GM23338 (cell line): ENCODE measurements around the gene TAAR5. TPM values are rescaled to one million over a fixed set of nuclear protein-coding genes. Genes with fewer than 3 reads are reported as not detected.

Source experiments
- ATAC-seq: fragments of 200-7000 bp; cut with Tn5 transposase; 3 replicates; pipeline ENCODE4 v1.9.1; 2020
- DNase-seq: peaks from one replicate; pipeline ENCODE4 v3.0.0-alpha.2; 2015; ENCODE audit warnings: low spot score
- H2AFZ ChIP-seq: fragments of 200-600 bp; sonication (generic); 2 replicates; pipeline ENCODE4 v1.8.0; 2016; ENCODE audit warnings: antibody characterized with exemption, mild to moderate bottlenecking, moderate library complexity
- H3F3A ChIP-seq: fragments of 200-600 bp; sonication (generic); replicated peaks from 2 replicates; pipeline ENCODE4 v1.8.0; 2017; ENCODE audit warnings: antibody characterized with exemption, mixed run types, low read depth
- H3K27ac ChIP-seq: fragments of 200-600 bp; sonication (generic); 2 replicates; pipeline ENCODE4 v1.6.1; 2016; ENCODE audit warnings: low read depth
- H3K27me3 ChIP-seq: fragments of 200-600 bp; sonication (generic); 2 replicates; pipeline ENCODE4 v1.8.0; 2016; ENCODE audit warnings: mild to moderate bottlenecking, mixed run types, moderate library complexity; ENCODE audit not compliant: insufficient read depth
- H3K36me3 ChIP-seq: fragments of 200-600 bp; sonication (generic); 2 replicates; pipeline ENCODE4 v1.8.0; 2016; ENCODE audit warnings: mild to moderate bottlenecking; ENCODE audit not compliant: insufficient read depth
- H3K4me1 ChIP-seq: fragments of 200-600 bp; sonication (generic); 2 replicates; pipeline ENCODE4 v1.8.0; 2016; ENCODE audit warnings: mild to moderate bottlenecking, moderate library complexity; ENCODE audit not compliant: insufficient read depth
- H3K4me2 ChIP-seq: fragments of 200-600 bp; sonication (generic); 2 replicates; pipeline ENCODE4 v1.7.1; 2017; ENCODE audit warnings: mixed run types
- H3K4me3 ChIP-seq: fragments of 200-600 bp; sonication (generic); 2 replicates; pipeline ENCODE4 v1.6.1; 2016; ENCODE audit warnings: mixed run types
- H3K79me2 ChIP-seq: fragments of 200-600 bp; sonication (generic); replicated peaks from 2 replicates; pipeline ENCODE4 v1.8.0; 2017; ENCODE audit warnings: mild to moderate bottlenecking; ENCODE audit not compliant: insufficient read depth
- H3K9me2 ChIP-seq: fragments of 200-600 bp; sonication (generic); 2 replicates; pipeline ENCODE4 v1.8.0; 2017; ENCODE audit not compliant: insufficient read depth
- H4K20me1 ChIP-seq: fragments of 200-600 bp; sonication (generic); replicated peaks from 2 replicates; pipeline ENCODE4 v1.8.0; 2017; ENCODE audit warnings: mild to moderate bottlenecking; ENCODE audit not compliant: insufficient read depth
- H3K27ac Mint-ChIP-seq: 2 replicates; pipeline ENCODE4 v1.8.0; 2020; ENCODE audit warnings: inconsistent platforms, mild to moderate bottlenecking, moderate library complexity, mixed read lengths
- H3K27me3 Mint-ChIP-seq: 3 replicates; pipeline ENCODE4 v1.8.0; 2022; ENCODE audit warnings: low read depth, mild to moderate bottlenecking, moderate library complexity, mixed read lengths, inconsistent platforms; ENCODE audit not compliant: insufficient read depth, poor library complexity
- H3K36me3 Mint-ChIP-seq: 3 replicates; pipeline ENCODE4 v1.8.0; 2021; ENCODE audit warnings: low read depth, mild to moderate bottlenecking, inconsistent platforms, moderate library complexity, mixed read lengths
- H3K4me1 Mint-ChIP-seq: 3 replicates; pipeline ENCODE4 v1.8.0; 2020; ENCODE audit warnings: mild to moderate bottlenecking, inconsistent platforms, mixed read lengths
- H3K4me3 Mint-ChIP-seq: 3 replicates; pipeline ENCODE4 v1.8.0; 2021; ENCODE audit warnings: moderate library complexity, mild to moderate bottlenecking, inconsistent platforms, mixed read lengths
- H3K9me3 Mint-ChIP-seq: 3 replicates; pipeline ENCODE4 v1.8.0; 2020; ENCODE audit warnings: moderate library complexity, mild to moderate bottlenecking, inconsistent platforms, mixed read lengths
- CREB1 ChIP-seq: fragments of 250-450 bp; sonication (Bioruptor Pico); IDR thresholded peaks from 2 replicates; pipeline ENCODE4 v1.5.0; 2020; ENCODE audit warnings: low read depth, mild to moderate bottlenecking, moderate library complexity
- CTCF ChIP-seq, 2 experiments: fragments of 200-600 bp in 1 of 2; sonication (generic) in 1 of 2; conservative IDR thresholded peaks; 2 replicates each; pipeline versions ENCODE4 v1.5.1 to v1.6.1; 2016 to 2017; ENCODE audit warnings: antibody characterized with exemption in 2 of 2, low read depth in 2 of 2, mild to moderate bottlenecking in 2 of 2, moderate library complexity in 1 of 2
- EZH2 ChIP-seq: fragments of 200-600 bp; sonication (generic); IDR thresholded peaks from one replicate; pipeline ENCODE4 v1.8.0; 2017; ENCODE audit warnings: antibody characterized with exemption, mild to moderate bottlenecking, low read depth; ENCODE audit not compliant: unreplicated experiment
- EZH2phosphoT487 ChIP-seq: fragments of 200-600 bp; sonication (generic); IDR thresholded peaks from one replicate; pipeline ENCODE4 v1.8.1; 2018; ENCODE audit warnings: antibody characterized with exemption; ENCODE audit not compliant: unreplicated experiment
- JUNB ChIP-seq: IDR thresholded peaks from one replicate; pipeline ENCODE4 v1.6.1; 2016; ENCODE audit warnings: antibody characterized with exemption; ENCODE audit not compliant: unreplicated experiment
- NANOG ChIP-seq: IDR thresholded peaks from 2 replicates; pipeline ENCODE4 v1.6.1; 2016; ENCODE audit warnings: antibody characterized with exemption, borderline replicate concordance
- POLR2AphosphoS5 ChIP-seq: IDR thresholded peaks from 2 replicates; pipeline ENCODE4 v1.6.1; 2016; ENCODE audit warnings: antibody characterized with exemption, low read depth
- STAT1 ChIP-seq: IDR thresholded peaks from one replicate; pipeline ENCODE4 v1.6.1; 2016; ENCODE audit warnings: antibody characterized with exemption; ENCODE audit not compliant: unreplicated experiment
- ZNF114 ChIP-seq: fragments of 250-450 bp; sonication (Bioruptor Pico); IDR thresholded peaks from 2 replicates; pipeline ENCODE4 v1.5.0; 2020; ENCODE audit warnings: mild to moderate bottlenecking, moderate library complexity
- ZNF331 ChIP-seq: fragments of 250-450 bp; sonication (Bioruptor Pico); IDR thresholded peaks from 2 replicates; pipeline ENCODE4 v1.5.0; 2020; ENCODE audit warnings: low read depth, mild to moderate bottlenecking, moderate library complexity
- ZNF462 ChIP-seq: fragments of 250-450 bp; sonication (Bioruptor Pico); IDR thresholded peaks from 2 replicates; pipeline ENCODE4 v1.5.0; 2020; ENCODE audit warnings: mild to moderate bottlenecking, moderate library complexity
- polyA plus RNA-seq: library from polyadenylated mRNA; unstranded; fragments of >200 nt; fragmentation: Nextera tagmentation; extraction: Ambion mirVana; gene quantifications from 2 replicates; pipeline ENCODE4 v1.2.1, GENCODE V29; 2016
- total RNA-seq: library from RNA; depleted of rRNA; stranded (reverse); fragments of >200 nt; shearing (Covaris generic); gene quantifications from 2 replicates; pipeline ENCODE4 v1.2.3, GENCODE V29; 2014
- TF ChIP-seq, protein P1 (sequence below): IDR thresholded peaks from one replicate; pipeline ENCODE4 v1.6.1; 2018; ENCODE audit warnings: antibody characterized with exemption; ENCODE audit not compliant: unreplicated experiment
- TF ChIP-seq, protein P2 (sequence below): IDR thresholded peaks from 2 replicates; pipeline ENCODE4 v1.6.1; 2016; ENCODE audit warnings: antibody characterized with exemption

TAAR5 gene
- total and polyA plus RNA-seq, 2 experiments from 2014 or later: not detected

DNA sequence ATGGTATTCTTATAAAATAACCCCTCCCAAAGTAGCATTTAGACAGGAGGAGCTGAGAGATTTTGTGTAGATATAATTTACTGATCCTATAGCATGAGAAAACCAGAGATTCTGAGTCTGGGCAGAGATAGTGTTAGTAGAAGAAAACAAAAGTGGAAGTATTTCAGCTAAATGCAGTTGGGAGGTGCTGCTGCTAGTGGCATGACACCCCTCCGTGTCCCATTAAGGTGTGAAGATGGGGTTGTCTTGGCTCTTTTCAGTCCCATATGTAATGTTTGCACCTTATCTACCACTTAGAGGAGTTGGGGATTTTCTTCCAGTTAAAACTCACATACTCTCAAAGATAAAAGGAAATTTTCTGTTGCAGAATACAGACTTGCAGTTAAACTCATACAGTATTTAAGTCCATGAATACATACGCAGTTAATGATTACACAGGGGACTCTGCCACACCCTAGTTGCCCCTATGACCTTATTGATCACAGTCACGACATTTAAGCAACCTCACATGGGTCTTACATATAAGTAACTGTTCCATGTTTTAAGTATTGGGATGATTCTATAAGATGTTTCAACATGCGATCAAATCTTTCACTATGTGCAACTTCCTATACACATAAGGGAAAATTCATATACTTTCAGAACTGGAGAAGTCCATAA, 23.0 kb upstream of the TAAR5 start:
- DNase-seq (no peak), ATAC-seq (no peak)
- H3K4me2 ChIP-seq: no peak overlapping the region
- H3K4me1 ChIP-seq: no peaks in the 10 kb centered on the region
- no peaks in the 10 kb centered on the region for H3K79me2 ChIP-seq
- H3K27me3 ChIP-seq: no peaks in the 10 kb centered on the region
- H3K4me1 Mint-ChIP-seq: peaks cover 4% of the 10 kb centered on the region; the same call in 2 of the 3 replicates
- no peak overlapping the region for H3K27ac Mint-ChIP-seq
- H3K36me3 Mint-ChIP-seq: no peaks in the 10 kb centered on the region
- H4K20me1 ChIP-seq: no peaks in the 10 kb centered on the region
- TF ChIP-seq STAT1 (no peak), CTCF (conservative IDR thresholded peaks at IDR 0.05; ENCODE audit: low read depth in 2 of 2) (no peak), POLR2AphosphoS5 (no peak), CREB1 (no peak), ZNF462 (CRISPR knock-in tag) (no peak), EZH2phosphoT487 (no peak), ZNF114 (CRISPR knock-in tag) (no peak), JUNB (no peak), EZH2 (no peak), NANOG (no peak), ZNF331 (no peak)
- TF ChIP-seq, protein P1, sequence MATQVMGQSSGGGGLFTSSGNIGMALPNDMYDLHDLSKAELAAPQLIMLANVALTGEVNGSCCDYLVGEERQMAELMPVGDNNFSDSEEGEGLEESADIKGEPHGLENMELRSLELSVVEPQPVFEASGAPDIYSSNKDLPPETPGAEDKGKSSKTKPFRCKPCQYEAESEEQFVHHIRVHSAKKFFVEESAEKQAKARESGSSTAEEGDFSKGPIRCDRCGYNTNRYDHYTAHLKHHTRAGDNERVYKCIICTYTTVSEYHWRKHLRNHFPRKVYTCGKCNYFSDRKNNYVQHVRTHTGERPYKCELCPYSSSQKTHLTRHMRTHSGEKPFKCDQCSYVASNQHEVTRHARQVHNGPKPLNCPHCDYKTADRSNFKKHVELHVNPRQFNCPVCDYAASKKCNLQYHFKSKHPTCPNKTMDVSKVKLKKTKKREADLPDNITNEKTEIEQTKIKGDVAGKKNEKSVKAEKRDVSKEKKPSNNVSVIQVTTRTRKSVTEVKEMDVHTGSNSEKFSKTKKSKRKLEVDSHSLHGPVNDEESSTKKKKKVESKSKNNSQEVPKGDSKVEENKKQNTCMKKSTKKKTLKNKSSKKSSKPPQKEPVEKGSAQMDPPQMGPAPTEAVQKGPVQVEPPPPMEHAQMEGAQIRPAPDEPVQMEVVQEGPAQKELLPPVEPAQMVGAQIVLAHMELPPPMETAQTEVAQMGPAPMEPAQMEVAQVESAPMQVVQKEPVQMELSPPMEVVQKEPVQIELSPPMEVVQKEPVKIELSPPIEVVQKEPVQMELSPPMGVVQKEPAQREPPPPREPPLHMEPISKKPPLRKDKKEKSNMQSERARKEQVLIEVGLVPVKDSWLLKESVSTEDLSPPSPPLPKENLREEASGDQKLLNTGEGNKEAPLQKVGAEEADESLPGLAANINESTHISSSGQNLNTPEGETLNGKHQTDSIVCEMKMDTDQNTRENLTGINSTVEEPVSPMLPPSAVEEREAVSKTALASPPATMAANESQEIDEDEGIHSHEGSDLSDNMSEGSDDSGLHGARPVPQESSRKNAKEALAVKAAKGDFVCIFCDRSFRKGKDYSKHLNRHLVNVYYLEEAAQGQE: no peak
- TF ChIP-seq, protein P2, sequence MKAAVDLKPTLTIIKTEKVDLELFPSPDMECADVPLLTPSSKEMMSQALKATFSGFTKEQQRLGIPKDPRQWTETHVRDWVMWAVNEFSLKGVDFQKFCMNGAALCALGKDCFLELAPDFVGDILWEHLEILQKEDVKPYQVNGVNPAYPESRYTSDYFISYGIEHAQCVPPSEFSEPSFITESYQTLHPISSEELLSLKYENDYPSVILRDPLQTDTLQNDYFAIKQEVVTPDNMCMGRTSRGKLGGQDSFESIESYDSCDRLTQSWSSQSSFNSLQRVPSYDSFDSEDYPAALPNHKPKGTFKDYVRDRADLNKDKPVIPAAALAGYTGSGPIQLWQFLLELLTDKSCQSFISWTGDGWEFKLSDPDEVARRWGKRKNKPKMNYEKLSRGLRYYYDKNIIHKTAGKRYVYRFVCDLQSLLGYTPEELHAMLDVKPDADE: no peak
- no peak overlapping the region for H3K4me3 ChIP-seq
- H3K36me3 ChIP-seq: no peaks in the 10 kb centered on the region
- no peaks in the 10 kb centered on the region for H3F3A ChIP-seq
- no peak overlapping the region for H3K4me3 Mint-ChIP-seq
- no peak overlapping the region for H2AFZ ChIP-seq
- H3K9me3 Mint-ChIP-seq: no peaks in the 10 kb centered on the region
- H3K27ac ChIP-seq: no peak overlapping the region
- no peaks in the 10 kb centered on the region for H3K9me2 ChIP-seq
- no peaks in the 10 kb centered on the region for H3K27me3 Mint-ChIP-seq
